ENCODE measurements around the gene DPP10.

Gene DPP10

DNA sequence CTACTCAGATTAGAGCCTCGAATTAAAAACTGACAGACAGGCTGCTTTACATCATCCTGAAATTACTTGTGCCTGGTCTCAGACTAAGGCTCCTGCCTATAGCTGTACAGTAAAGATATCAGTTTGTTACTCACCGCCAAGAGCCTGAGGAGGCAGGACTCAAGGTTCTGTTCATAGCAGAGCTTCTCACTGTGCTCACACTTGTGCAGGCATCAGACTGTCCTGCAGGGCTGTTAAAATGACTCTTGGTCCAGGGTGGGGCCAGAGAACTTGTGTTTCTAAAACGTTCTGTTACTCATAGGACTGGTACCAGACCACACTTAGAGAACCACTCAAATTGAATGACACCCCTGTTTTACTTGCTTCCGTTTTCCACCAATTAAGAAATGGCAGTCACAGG lies 310.0 kb downstream of the DPP10 start:
- no peaks in the 10 kb centered on the region for H3K9me3 ChIP-seq
- H3K36me3 ChIP-seq = no peaks in the 10 kb centered on the region
- H3K4me3 ChIP-seq (ENCODE audit: low read depth in 1 of 2, low read length in 1 of 2) = no peak overlapping the region
- TF ChIP-seq, protein P1, sequence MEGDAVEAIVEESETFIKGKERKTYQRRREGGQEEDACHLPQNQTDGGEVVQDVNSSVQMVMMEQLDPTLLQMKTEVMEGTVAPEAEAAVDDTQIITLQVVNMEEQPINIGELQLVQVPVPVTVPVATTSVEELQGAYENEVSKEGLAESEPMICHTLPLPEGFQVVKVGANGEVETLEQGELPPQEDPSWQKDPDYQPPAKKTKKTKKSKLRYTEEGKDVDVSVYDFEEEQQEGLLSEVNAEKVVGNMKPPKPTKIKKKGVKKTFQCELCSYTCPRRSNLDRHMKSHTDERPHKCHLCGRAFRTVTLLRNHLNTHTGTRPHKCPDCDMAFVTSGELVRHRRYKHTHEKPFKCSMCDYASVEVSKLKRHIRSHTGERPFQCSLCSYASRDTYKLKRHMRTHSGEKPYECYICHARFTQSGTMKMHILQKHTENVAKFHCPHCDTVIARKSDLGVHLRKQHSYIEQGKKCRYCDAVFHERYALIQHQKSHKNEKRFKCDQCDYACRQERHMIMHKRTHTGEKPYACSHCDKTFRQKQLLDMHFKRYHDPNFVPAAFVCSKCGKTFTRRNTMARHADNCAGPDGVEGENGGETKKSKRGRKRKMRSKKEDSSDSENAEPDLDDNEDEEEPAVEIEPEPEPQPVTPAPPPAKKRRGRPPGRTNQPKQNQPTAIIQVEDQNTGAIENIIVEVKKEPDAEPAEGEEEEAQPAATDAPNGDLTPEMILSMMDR (IDR thresholded peaks at IDR 0.05) = no peak
- no peaks in the 10 kb centered on the region for H3K4me1 ChIP-seq (ENCODE audit: control insufficient read depth in 1 of 2, insufficient read depth in 1 of 2, low read depth in 1 of 2, low read length in 1 of 2)
- H3K27me3 ChIP-seq = no peaks in the 10 kb centered on the region
- H3K27ac ChIP-seq = no peak overlapping the region

DNA sequence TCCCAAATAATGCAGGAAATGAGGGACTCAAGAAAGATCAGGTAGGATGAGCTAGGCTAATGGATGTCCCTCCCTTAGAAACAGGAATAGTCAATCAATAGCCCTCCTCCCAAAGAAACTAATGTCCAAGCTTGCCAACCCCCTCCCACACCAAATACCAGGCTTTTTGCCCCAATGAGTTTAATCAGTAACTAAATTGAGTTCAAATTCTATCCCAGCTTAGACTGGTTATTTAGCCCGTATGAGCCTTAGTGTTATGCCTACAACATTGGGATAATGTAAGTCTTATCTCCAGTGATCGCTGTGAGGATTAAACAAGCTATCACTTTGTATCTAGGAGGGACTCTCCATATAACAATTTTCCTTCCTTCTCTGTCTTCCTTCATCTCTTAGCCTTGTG lies 310.7 kb downstream of the DPP10 start:
- TF ChIP-seq, protein P1 (IDR thresholded peaks at IDR 0.05) = no peak
- H3K36me3 ChIP-seq = no peaks in the 10 kb centered on the region
- H3K27me3 ChIP-seq = no peaks in the 10 kb centered on the region
- H3K4me1 ChIP-seq (ENCODE audit: control insufficient read depth in 1 of 2, insufficient read depth in 1 of 2, low read depth in 1 of 2, low read length in 1 of 2) = no peaks in the 10 kb centered on the region
- H3K4me3 ChIP-seq (ENCODE audit: low read depth in 1 of 2, low read length in 1 of 2) = no peak overlapping the region
- no peaks in the 10 kb centered on the region for H3K9me3 ChIP-seq
- no peak overlapping the region for H3K27ac ChIP-seq

DNA sequence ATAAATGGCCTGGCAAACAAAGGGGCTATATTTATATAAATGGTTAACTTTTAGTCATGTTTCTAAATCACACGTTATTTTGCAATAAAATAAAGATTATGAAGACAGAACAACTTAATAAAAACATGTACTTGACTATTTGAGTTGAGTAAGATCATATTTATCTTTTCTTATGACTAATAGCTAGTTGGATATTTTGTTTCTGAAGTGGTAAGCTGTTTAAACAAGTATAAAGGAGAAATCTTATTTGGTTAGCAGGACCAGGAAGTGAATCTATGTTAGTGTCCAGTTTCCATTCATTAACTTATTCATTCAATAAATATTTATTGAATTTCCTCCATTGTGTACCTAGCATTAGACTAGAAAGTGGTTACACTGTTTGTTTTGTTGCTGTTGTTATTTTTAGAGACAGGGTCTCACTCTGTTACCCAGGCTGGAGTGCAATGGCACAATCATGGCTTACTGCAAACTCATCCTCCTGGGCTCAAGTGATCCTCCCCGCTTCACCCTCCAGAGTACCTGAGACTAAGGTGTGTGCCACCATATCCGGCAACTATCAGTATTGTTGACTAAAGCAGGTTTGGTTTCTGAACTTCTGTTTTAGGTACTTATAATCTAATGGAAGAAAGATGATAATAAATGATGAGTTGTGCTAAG lies 312.6 kb downstream of the DPP10 start:
- Histone ChIP-seq H3K4me1 (ENCODE audit: control insufficient read depth in 1 of 2, insufficient read depth in 1 of 2, low read depth in 1 of 2, low read length in 1 of 2) (no peaks in the 10 kb centered on the region), H3K4me3 (ENCODE audit: low read depth in 1 of 2, low read length in 1 of 2) (no peak overlapping the region), H3K27me3 (no peaks in the 10 kb centered on the region), H3K36me3 (no peaks in the 10 kb centered on the region), H3K27ac (no peak overlapping the region), H3K9me3 (no peaks in the 10 kb centered on the region)
- TF ChIP-seq, protein P1 (IDR thresholded peaks at IDR 0.05) = no peak

DNA sequence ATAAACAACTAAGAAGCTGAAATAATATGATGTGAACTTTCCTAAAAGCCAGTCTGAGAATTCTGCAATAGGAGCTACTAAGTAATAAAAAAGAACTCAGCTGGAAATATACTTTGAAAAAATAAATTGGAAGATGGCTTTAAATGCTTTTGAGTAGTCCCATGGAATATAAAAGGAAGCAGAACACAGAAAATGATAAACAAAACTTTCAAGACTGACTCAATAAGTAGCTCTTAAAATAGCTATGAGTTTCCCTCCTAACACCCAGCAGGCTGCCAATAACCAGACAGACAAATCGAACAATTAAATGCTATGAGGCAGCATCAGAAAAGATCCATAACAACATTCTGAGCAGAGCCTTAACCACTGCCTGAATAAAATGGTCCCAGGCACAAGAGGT lies 319.9 kb downstream of the DPP10 start:
- Histone ChIP-seq H3K4me1 (ENCODE audit: control insufficient read depth in 1 of 2, insufficient read depth in 1 of 2, low read depth in 1 of 2, low read length in 1 of 2) (no peaks in the 10 kb centered on the region), H3K9me3 (no peaks in the 10 kb centered on the region), H3K36me3 (no peaks in the 10 kb centered on the region), H3K27me3 (no peaks in the 10 kb centered on the region), H3K27ac (no peak overlapping the region), H3K4me3 (ENCODE audit: low read depth in 1 of 2, low read length in 1 of 2) (no peak overlapping the region)
- TF ChIP-seq, protein P1 (IDR thresholded peaks at IDR 0.05) = no peak

DNA sequence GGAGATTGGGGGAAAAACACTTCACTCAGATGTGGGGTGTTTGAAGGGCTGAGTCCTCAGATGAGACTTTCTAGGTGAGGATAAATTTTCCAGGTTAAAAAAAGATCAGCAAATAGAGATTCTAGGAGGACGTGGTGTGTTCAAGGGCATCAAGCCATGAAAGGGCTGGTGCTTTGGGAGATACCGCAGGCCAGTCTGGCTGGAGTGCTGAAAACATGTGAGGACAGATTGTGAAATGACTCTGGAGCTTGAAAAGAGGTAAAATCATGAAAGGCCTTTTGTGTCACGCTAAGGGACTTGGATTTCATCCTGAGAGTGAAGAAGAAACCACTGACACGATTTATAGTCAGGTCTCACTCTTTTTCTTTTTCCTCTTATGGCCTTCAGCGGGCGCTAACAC lies 320.5 kb downstream of the DPP10 start:
- no peaks in the 10 kb centered on the region for H3K27me3 ChIP-seq
- TF ChIP-seq, protein P1 (IDR thresholded peaks at IDR 0.05) = no peak
- no peaks in the 10 kb centered on the region for H3K36me3 ChIP-seq
- no peaks in the 10 kb centered on the region for H3K4me1 ChIP-seq (ENCODE audit: control insufficient read depth in 1 of 2, insufficient read depth in 1 of 2, low read depth in 1 of 2, low read length in 1 of 2)
- no peak overlapping the region for H3K4me3 ChIP-seq (ENCODE audit: low read depth in 1 of 2, low read length in 1 of 2)
- H3K9me3 ChIP-seq = no peaks in the 10 kb centered on the region
- no peak overlapping the region for H3K27ac ChIP-seq

Data from neutrophil (primary cell).